ENCODE results near the gene ACP7.

The ACP7 gene

DNA sequence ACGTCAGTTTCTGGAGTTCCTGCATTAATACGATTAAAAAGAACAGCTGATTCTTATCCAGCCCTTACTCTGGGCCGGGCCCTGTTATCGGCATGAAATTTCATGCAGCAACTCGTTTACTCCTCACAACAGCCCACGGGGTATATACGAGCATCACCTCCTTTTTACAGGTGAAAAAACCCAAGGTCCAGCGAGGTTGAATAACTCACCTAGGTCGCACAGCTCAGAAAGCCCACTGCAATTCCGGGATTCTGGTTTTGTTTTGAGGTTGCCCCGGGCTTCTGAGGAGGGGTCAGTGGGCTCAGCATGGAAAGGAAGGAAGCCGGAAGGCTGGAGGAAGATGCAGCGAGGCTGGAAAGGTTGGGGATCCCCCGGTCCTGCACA lies 577 bp upstream of the ACP7 start:
- no peaks in the 10 kb centered on the region for H3K4me1 ChIP-seq (ENCODE audit: control insufficient read depth, low read length)
- no peaks in the 10 kb centered on the region for H3K9me2 ChIP-seq (replicated peaks; ENCODE audit: control insufficient read depth, low read length)
- no peaks in the 10 kb centered on the region for H3F3A ChIP-seq (ENCODE audit: control insufficient read depth, insufficient read depth)
- peaks cover 17% of the 10 kb centered on the region for H3K27me3 ChIP-seq (ENCODE audit: control insufficient read depth, low read length)
- no peaks in the 10 kb centered on the region for H3K9me3 ChIP-seq (ENCODE audit: control insufficient read depth, insufficient read depth, low read length)
- H4K20me1 ChIP-seq (ENCODE audit: control insufficient read depth, insufficient read depth, low read depth, low read length) = no peaks in the 10 kb centered on the region
- no peak for TF ChIP-seq EZH2phosphoT487 (IDR thresholded peaks at IDR 0.05; ENCODE audit: borderline replicate concordance, low read length)
- TF ChIP-seq, protein P1, sequence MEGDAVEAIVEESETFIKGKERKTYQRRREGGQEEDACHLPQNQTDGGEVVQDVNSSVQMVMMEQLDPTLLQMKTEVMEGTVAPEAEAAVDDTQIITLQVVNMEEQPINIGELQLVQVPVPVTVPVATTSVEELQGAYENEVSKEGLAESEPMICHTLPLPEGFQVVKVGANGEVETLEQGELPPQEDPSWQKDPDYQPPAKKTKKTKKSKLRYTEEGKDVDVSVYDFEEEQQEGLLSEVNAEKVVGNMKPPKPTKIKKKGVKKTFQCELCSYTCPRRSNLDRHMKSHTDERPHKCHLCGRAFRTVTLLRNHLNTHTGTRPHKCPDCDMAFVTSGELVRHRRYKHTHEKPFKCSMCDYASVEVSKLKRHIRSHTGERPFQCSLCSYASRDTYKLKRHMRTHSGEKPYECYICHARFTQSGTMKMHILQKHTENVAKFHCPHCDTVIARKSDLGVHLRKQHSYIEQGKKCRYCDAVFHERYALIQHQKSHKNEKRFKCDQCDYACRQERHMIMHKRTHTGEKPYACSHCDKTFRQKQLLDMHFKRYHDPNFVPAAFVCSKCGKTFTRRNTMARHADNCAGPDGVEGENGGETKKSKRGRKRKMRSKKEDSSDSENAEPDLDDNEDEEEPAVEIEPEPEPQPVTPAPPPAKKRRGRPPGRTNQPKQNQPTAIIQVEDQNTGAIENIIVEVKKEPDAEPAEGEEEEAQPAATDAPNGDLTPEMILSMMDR (IDR thresholded peaks at IDR 0.05; ENCODE audit: low read depth, low read length, poor library complexity, severe bottlenecking) = no peak
- no peak overlapping the region for H3K27ac ChIP-seq (ENCODE audit: low read depth, low read length)
- no peak overlapping the region for H3K4me3 ChIP-seq (ENCODE audit: low read length)
- no peaks in the 10 kb centered on the region for H3K79me2 ChIP-seq (ENCODE audit: control insufficient read depth, low read length)
- no peak overlapping the region for H3K4me2 ChIP-seq (ENCODE audit: low read length)
- no peaks in the 10 kb centered on the region for H3K36me3 ChIP-seq (ENCODE audit: control insufficient read depth, low read length)

DNA sequence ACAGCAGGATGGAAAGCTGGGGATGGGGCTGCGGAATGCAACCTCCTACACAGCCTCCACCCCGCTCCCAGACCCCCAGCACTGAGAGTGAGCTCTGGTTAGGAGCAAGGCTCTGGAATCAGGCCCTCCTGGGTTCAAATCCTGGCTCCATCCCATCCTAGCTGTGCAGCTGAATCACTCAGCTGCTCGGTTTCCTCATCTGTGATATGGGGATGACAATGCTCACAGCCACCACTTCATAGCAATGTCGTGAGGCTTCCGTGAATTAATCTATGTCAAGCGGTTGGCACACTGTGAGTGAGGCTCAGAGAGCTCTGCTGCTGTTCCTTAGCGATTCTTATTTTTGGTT lies 538 bp downstream of the ACP7 start:
- TF ChIP-seq EZH2phosphoT487 (IDR thresholded peaks at IDR 0.05; ENCODE audit: borderline replicate concordance, low read length) = no peak
- TF ChIP-seq, protein P1 (IDR thresholded peaks at IDR 0.05; ENCODE audit: low read depth, low read length, poor library complexity, severe bottlenecking) = no peak
- no peaks in the 10 kb centered on the region for H3F3A ChIP-seq (ENCODE audit: control insufficient read depth, insufficient read depth)
- no peak overlapping the region for H3K4me3 ChIP-seq (ENCODE audit: low read length)

DNA sequence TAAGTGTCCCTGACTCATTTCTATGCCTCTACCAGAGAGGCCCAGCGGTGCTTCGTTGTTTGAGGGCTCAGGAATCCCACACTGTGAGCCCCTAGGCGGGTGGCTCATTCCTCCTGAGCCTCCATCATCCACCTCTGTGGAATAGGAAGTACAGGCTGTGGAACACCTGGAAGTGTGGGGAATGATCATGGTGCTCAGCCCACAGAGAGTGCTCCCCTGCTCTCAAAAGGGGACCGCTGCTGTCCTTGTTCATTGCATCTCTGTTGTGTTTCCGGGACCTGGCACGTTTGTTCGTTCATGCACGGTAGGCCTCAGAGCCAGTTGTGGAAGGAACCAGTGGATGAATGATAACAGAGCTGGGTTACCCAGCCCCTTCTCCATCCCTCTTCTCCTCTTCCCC lies 1.2 kb downstream of the ACP7 start:
- Histone ChIP-seq H3K36me3 (ENCODE audit: control insufficient read depth, low read length) (no peaks in the 10 kb centered on the region), H3K27me3 (ENCODE audit: control insufficient read depth, low read length) (peaks cover 17% of the 10 kb centered on the region), H3K79me2 (ENCODE audit: control insufficient read depth, low read length) (no peaks in the 10 kb centered on the region), H3K27ac (ENCODE audit: low read depth, low read length) (no peak overlapping the region), H4K20me1 (ENCODE audit: control insufficient read depth, insufficient read depth, low read depth, low read length) (no peaks in the 10 kb centered on the region), H3K4me2 (ENCODE audit: low read length) (no peak overlapping the region), H3F3A (ENCODE audit: control insufficient read depth, insufficient read depth) (no peaks in the 10 kb centered on the region), H3K9me3 (ENCODE audit: control insufficient read depth, insufficient read depth, low read length) (no peaks in the 10 kb centered on the region), H3K9me2 (replicated peaks; ENCODE audit: control insufficient read depth, low read length) (no peaks in the 10 kb centered on the region), H3K4me3 (ENCODE audit: low read length) (no peak overlapping the region), H3K4me1 (ENCODE audit: control insufficient read depth, low read length) (no peaks in the 10 kb centered on the region)
- TF ChIP-seq, protein P1 (IDR thresholded peaks at IDR 0.05; ENCODE audit: low read depth, low read length, poor library complexity, severe bottlenecking) = no peak
- TF ChIP-seq EZH2phosphoT487 (IDR thresholded peaks at IDR 0.05; ENCODE audit: borderline replicate concordance, low read length) = no peak

More for the DNA sequence above, 538 bp downstream of the ACP7 start:
- Histone ChIP-seq H3K27ac (ENCODE audit: low read depth, low read length) (no peak overlapping the region), H3K36me3 (ENCODE audit: control insufficient read depth, low read length) (no peaks in the 10 kb centered on the region), H3K27me3 (ENCODE audit: control insufficient read depth, low read length) (peaks cover 17% of the 10 kb centered on the region), H3K9me3 (ENCODE audit: control insufficient read depth, insufficient read depth, low read length) (no peaks in the 10 kb centered on the region), H3K4me1 (ENCODE audit: control insufficient read depth, low read length) (no peaks in the 10 kb centered on the region), H4K20me1 (ENCODE audit: control insufficient read depth, insufficient read depth, low read depth, low read length) (no peaks in the 10 kb centered on the region), H3K79me2 (ENCODE audit: control insufficient read depth, low read length) (no peaks in the 10 kb centered on the region), H3K9me2 (replicated peaks; ENCODE audit: control insufficient read depth, low read length) (no peaks in the 10 kb centered on the region), H3K4me2 (ENCODE audit: low read length) (no peak overlapping the region)

DNA sequence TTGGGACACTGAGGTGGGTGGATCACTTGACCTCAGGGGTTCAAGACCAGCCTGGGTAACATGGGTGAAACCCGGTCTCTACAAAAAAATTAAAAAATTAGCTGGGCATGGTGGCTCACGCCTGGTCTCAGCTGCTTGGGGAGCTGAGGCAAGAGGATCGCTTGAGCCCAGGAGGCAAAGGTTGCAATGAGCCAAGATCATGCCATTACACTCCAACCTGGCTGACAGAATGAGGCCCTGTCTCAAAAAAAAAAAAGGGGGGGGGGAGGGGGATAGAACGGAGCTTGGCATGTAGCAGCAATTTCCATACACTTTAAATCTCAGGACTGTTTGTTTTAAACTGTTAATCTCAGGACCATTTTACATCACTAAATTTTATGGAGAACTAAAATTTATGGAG lies 2.2 kb downstream of the ACP7 start:
- no peak for TF ChIP-seq EZH2phosphoT487 (IDR thresholded peaks at IDR 0.05; ENCODE audit: borderline replicate concordance, low read length)
- TF ChIP-seq, protein P1 (IDR thresholded peaks at IDR 0.05; ENCODE audit: low read depth, low read length, poor library complexity, severe bottlenecking) = no peak
- Histone ChIP-seq H3K36me3 (ENCODE audit: control insufficient read depth, low read length) (no peaks in the 10 kb centered on the region), H3K9me3 (ENCODE audit: control insufficient read depth, insufficient read depth, low read length) (no peaks in the 10 kb centered on the region), H3K79me2 (ENCODE audit: control insufficient read depth, low read length) (no peaks in the 10 kb centered on the region), H3K27me3 (ENCODE audit: control insufficient read depth, low read length) (peaks cover 17% of the 10 kb centered on the region), H3K27ac (ENCODE audit: low read depth, low read length) (no peak overlapping the region), H3K9me2 (replicated peaks; ENCODE audit: control insufficient read depth, low read length) (no peaks in the 10 kb centered on the region), H4K20me1 (ENCODE audit: control insufficient read depth, insufficient read depth, low read depth, low read length) (no peaks in the 10 kb centered on the region), H3F3A (ENCODE audit: control insufficient read depth, insufficient read depth) (no peaks in the 10 kb centered on the region), H3K4me2 (ENCODE audit: low read length) (no peak overlapping the region), H3K4me1 (ENCODE audit: control insufficient read depth, low read length) (no peaks in the 10 kb centered on the region), H3K4me3 (ENCODE audit: low read length) (no peak overlapping the region)
